GM19438 (cell line): ENCODE measurements around the gene PIK3CD.
"Not testable (repeated sequence)": the region's sequence is repeated elsewhere in the genome, so short reads cannot be mapped to it uniquely, and the experiment has no call there.

Experiments
- ATAC-seq: cut with Tn5 transposase; IDR thresholded peaks from one replicate; pipeline ENCODE4 v1.9.1; 2021; ENCODE audit warnings: low read depth; ENCODE audit not compliant: unreplicated experiment

The PIK3CD gene

GRCh38 chr1:9653491-9654050, 2.0 kb downstream of the PIK3CD start:
- no peak for ATAC-seq

DNA sequence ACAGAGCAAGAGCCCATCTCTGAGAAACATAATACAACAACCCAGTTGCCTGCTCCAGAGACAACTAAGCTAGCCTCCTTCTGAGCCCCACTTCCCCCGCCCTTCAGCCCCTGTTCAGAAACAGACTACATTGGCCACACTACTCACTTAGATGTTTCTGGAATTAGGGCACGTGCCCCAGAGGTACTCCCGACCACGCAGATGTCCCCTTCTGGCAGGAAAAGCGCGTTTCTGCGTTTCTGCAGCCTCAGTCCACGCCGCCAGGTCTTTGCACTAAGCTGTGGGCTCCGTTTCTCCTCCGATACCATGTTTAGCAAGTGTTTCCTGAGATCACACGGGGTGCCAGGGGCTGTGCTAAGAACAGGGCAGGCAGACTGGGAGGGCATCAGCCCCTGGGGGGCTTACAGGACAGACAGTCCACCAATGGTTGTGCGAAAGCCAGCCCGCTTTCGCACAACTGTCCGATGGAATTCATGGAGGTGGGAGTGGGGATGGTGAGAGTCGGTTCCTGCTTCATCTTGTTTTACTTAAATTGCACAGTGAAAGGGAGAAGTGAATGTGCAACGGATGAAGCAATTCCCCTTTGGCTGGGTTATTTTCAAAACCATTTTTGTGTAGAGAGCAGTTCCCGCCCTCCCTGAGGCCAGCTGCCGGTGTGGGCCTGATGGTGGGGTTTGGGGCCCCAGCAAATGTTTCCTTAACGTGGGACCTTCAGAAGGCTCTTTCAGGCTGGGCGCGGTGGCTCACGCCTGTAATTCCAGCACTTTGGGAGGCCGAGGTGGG, 2.7 kb downstream of the PIK3CD start:
- ATAC-seq = no peak

DNA sequence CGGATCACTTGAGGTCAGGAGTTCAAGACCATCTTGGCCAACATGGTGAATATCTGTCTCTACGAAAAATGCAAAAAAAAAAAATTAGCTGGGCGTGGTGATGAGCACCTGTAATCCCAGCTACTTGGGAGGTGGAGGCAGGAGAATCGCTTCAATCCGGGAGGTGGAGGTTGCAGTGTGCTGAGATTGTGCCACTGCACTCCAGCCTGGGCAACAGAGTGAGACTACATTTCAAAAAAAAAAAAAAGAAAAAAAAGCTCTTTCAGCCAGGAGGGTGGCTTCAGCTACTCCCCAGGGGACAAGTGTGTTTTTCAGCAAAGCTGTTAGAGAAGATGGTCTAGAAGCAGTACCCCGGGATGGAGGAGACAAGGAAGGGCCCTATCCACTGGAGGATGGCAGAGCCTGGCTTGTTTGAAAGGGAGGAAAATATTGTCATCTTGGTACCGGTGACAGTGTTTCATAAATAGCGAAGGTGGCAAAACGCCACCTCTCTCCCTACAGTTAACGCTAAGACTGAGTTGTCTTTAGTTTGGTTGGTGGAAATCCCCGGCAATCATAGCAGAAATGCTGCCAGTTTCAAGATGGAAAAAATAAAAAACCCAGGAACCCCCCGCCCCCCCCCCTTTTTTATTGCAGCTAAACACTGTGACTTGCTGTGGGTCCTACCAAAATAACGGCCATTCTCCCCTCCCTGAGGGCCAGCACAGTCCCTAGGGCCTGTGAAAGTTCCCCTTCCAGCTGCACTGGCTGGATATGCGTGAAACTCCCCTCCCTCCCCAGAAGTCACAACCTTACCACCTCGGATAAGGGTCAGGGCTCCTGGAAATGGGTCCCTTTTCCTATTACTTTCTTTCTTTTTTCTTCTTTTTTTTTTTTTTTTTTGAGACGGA, 3.5 kb downstream of the PIK3CD start:
- no peak for ATAC-seq

- no peak for ATAC-seq
These were observed 4.3 kb downstream of the PIK3CD start for GRCh38 chr1:9655836-9656235.

DNA sequence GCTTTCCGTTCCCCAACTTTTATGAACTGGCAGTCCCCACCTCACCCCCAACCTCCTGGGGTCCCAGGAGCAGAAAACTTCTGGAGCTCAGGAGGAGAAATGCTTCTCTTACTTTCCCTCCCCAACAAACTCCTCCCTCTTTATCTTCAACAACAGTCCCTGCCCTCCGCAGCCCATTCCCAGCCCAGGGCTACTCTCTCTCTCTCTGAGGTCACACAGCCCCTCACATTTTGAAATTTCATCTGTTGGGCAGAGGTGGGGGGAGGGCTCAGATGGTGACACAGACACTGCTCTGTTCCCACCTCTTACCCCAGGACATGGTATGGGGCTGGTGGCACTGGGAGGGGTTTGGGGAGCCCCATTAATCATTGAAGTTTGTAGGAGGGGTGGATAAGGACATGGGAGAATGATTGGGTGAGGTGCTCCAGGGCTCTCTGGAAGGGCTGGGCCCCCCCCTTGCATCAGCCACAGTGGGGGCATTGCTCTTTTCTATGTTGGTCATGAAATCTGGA, 6.0 kb downstream of the PIK3CD start:
- ATAC-seq = no peak

DNA sequence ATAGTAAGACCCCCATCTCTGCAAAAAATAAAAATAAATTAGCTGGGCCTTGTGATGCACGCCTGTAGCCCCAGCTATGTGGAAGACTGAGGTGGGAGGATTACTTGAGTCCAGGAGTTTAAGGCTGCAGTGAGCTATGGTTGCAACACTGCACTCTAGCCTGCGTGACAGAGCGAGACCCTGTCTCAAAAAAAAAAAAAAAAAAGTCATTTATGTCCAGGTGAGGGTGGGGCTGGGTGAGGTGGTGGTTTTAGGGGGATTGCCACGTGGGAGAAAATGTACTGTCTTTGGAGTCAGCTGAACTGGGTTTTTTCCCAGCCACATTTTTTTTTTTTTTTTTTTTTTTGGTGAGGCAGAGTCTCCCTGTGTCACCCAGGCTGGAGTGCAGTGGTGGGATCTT, 6.7 kb downstream of the PIK3CD start:
- ATAC-seq = no peak

- ATAC-seq = no peak
These were observed 7.8 kb downstream of the PIK3CD start for GRCh38 chr1:9659328-9659727.

- ATAC-seq = no peak
These were observed 11.7 kb downstream of the PIK3CD start for GRCh38 chr1:9663257-9663656.

DNA sequence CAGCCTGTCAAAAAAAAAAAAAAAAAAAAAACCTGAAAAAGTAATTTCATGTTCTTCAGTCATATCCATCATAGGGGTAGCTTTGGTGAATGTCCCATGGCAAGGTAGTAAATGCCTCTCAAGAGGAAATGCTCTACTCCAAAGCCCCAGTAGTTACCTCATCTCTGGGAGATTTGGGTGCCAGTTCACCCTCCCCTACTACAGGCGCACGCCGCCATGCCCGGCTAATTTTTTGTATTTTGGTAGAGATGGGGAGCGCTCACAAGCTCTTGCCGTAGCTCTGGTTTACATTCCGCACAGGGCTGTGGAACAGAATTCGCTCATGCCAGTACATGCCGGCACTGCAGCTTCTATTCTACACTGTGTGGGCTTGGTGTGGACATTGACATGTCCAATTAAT, 13.7 kb downstream of the PIK3CD start:
- no peak for ATAC-seq

DNA sequence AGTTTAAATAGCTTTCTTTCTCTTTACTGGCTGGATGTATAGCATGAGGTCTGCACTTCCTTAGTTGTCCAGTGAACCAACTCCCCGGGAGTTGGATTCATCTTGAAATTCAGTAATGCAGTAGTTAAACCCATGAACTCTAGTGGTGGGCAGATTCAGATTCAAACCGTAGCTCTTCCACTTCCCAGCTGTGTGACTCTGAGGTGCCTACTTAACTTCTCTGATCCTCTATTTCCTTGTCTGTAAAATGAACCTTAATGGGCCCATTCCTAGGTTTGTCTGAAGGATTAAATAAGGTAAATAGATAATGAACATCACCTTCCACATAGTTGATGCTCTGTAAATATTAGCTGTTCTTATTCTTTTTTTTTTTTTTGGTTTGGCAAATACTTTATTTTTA, 16.5 kb downstream of the PIK3CD start:
- ATAC-seq = no peak

DNA sequence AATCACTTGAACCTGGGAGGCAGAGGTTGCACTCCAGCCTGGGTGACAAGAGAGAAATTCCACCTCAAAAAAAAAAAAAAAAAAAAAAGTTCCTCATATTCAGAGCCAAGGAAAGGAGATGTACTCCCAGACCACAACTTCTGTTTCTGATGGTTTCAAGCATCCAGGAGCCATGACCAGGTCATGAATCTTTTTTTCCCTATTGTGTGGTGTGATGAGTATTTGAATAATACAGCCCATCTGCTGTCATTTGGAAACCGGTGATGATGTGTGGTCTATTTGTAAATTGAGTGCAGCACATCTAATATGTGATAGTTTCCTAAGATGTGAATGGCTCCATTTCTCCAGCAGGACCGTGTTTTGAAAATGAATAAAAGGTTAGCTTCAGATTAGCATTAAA, 18.6 kb downstream of the PIK3CD start:
- no peak for ATAC-seq

- ATAC-seq = no peak
These were observed 20.0 kb downstream of the PIK3CD start for GRCh38 chr1:9671377-9672140.

DNA sequence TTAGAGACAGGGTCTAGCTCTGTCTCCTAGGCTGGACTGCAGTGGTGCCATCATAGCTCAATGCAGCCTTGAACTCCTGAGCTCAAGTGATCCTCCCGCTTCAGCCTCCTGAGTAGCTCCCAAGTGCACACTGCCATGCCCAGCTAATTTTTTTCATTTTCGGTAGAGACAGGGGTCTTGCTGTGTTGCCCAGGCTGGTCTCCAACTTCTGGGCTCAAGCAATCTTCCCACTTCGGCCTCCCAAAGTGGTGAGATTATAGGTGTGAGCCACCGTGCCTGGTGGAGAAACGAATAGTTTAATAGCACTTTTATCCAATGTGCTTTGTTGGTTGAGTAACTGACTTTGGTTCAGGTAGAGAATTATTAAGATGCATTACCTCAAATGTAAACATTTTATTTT, 20.9 kb downstream of the PIK3CD start:
- ATAC-seq = no peak

GRCh38 chr1:9675393-9675792, 23.9 kb downstream of the PIK3CD start:
- ATAC-seq = no peak

- not testable (repeated sequence) for ATAC-seq
These were observed 24.6 kb downstream of the PIK3CD start for GRCh38 chr1:9676128-9676527.

GRCh38 chr1:9676815-9677393, 25.4 kb downstream of the PIK3CD start:
- ATAC-seq = no peak

GRCh38 chr1:9680091-9680490, 28.6 kb downstream of the PIK3CD start:
- no peak for ATAC-seq

- ATAC-seq = no peak
These were observed 29.3 kb downstream of the PIK3CD start for GRCh38 chr1:9680828-9681227.

DNA sequence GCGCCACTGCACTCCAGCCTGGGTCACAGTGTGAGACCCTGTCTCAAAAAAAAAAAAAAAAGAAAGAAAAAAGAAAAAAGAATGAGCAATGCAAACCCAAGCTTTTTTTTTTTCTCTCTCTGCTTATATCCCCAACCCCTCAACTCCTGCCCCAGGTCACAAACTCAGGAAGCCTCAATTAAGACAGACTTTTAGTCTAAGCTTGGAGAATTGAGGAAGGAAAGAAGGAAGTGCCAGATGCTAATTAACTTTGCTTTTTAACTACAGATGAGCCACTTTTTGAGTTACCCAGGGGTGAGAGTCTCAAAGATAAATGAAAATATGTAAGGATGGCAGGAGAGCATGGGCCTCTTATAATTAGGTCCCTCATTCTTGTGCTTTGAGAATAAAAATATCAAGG, 33.3 kb downstream of the PIK3CD start:
- no peak for ATAC-seq
